C4-2B (cell line): ENCODE data around the gene SLC1A4.

ENCODE experiments used
- H3K27ac ChIP-seq: fragments of 450-650 bp; 2 replicates; pipeline ENCODE4 v1.5.1; 2017
- CTCF ChIP-seq: fragments of 450-650 bp; conservative IDR thresholded peaks from 2 replicates; pipeline ENCODE4 v1.5.1; 2017; ENCODE audit warnings: mild to moderate bottlenecking
- ZFX ChIP-seq: fragments of 450-650 bp; IDR thresholded peaks from 2 replicates; pipeline ENCODE4 v1.6.1; 2017

The SLC1A4 gene

GRCh38 chr2:65035351-65035943 is 46.2 kb downstream of the SLC1A4 start:
- H3K27ac ChIP-seq: no peak overlapping the region

DNA sequence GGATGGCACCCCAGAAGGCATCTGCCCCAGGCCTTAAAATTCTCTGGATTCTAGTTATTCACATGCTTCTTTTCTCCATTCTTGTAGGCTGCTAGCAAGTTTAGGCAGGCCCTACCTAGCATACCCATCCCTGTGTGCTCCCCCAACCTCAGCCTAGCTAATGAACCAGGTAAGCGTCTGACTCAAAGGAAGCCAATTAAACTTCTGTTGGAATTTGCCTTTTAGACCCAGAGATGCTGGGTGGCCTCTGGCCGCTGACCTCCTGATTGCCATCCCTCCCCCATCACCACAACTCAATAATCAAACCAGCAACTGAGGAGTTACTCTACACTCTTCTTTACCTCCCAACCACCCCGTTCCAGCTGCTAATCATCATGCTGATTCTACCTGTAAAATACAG is 48.0 kb downstream of the SLC1A4 start:
- TF ChIP-seq CTCF: no peak
- TF ChIP-seq ZFX: no peak
- H3K27ac ChIP-seq: no peak overlapping the region

More at GRCh38 chr2:65035351-65035943, 46.2 kb downstream of the SLC1A4 start:
- TF ChIP-seq CTCF: no peak
- no peak for TF ChIP-seq ZFX

DNA sequence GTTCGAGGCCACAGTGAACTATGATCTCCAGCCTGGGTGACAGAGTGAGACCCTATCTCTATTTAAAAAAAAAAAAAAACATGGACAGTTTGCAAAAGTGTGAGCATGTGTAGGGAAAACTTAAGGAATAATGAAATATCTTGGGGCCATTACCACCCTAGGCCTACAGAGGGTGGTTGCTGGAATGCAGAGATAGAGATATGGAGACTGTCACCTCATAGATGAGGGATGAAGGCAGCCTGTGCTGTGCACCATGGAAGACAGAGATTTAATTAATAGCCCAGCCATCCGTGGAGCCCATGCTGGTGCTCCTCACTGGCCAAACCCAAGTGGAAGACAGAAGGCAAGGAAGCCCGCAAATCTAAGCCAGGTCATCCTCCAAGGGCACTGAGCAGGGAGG is 50.4 kb downstream of the SLC1A4 start:
- TF ChIP-seq CTCF (no peak), ZFX (no peak)
- no peak overlapping the region for H3K27ac ChIP-seq

DNA sequence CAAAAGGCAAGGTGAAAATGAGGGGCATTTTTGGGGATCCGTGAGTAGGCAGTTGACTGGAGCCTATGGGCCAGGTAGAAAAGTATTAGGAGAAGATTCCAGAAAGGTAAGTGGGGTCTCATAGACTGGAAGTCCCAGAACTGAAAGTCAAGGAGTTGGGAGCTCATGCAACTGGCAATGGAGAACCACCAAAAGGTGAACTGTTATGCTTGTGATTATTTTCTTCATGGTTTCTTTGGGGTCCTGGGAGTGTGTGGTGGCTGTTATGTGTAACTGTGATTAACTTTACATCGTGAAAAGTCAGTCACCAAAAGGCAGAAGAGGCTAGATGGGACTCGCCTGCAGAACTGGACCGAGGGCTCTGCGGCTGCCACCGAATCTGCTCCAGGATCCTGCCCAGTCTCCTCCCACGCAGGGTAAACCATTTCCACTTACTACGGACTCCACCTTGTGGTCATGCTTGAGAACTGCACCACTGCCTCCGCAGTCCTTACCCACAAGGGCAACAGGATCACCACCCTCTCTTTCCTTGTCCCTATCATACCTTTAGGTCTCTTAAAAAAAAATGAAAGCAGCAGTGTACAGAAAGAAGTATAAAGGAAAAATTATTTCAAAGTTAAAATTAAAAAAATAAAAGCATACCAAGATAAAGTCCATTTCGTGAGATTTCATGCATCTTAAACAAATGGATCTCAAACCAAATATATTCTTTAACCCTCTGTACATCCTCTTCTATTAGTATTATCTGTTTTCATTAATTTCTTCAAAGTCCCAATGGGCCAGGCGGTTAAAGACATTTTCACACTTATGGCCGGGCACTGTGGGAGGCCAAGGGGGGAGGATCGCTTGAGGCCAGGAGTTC is 51.4 kb downstream of the SLC1A4 start:
- no peak overlapping the region for H3K27ac ChIP-seq
- TF ChIP-seq CTCF (peak; percentile 82), ZFX (no peak)

- H3K27ac ChIP-seq: no peak overlapping the region
- TF ChIP-seq ZFX (no peak), CTCF (no peak)
Measured at GRCh38 chr2:65043001-65043400, 53.8 kb downstream of the SLC1A4 start.

DNA sequence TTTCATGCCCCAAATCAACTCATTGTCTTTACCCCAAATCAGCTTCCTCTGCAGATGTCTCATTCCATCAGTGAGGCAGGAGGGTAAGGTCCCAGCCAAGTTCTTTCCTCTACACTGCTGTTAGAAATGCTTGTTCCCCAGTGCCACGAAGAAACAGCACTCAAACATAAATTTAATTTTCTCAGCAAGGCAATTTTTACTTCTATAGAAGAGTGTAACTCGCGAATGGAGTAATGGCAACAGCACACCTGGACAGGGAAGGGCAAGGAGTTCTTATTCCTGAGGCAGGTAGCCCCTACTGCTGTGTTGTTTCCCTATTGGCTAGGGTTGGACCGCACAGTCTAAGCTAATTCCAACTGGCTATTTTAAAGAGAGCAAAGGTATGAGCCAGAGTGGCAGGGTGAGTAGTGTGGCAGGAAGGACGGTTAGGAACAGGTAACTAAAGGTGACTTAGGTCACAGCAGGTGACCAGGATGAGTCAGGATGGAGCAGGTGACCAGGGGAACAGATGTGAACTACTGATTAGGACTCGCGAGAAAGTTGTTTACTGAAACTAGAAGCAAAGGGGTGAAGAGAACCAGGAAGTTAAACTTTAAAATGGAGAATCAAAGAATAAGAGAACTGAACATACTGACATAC is 55.0 kb downstream of the SLC1A4 start:
- TF ChIP-seq ZFX (no peak), CTCF (no peak)
- no peak overlapping the region for H3K27ac ChIP-seq

DNA sequence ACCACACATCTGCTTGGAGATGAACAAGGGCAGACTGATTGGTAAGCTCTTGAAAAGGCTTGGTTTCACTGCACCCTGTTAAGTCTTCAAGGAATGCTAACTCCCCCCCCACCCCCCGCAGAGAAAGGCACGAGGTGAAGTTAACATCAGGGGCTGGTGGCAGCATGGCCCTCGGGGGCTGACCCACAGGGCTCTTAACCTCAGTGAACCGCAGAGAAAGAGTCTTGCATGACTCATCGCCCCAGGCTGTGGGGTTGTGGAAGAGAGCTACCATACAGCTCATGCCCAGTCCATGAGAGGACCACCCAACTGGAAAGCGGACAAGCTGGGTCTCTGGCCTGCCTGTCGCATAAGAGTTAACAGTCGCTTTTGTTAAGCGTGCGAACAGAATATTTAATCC is 56.5 kb downstream of the SLC1A4 start:
- no peak overlapping the region for H3K27ac ChIP-seq
- TF ChIP-seq ZFX: no peak
- TF ChIP-seq CTCF: no peak
